ENCODE measurements around the gene CDH23. TPM values are rescaled to one million over a fixed set of nuclear protein-coding genes. Genes with fewer than 3 reads are reported as not detected.

Gene CDH23
- total RNA-seq, 1 donor from 2014 or later = 9.4 TPM

DNA sequence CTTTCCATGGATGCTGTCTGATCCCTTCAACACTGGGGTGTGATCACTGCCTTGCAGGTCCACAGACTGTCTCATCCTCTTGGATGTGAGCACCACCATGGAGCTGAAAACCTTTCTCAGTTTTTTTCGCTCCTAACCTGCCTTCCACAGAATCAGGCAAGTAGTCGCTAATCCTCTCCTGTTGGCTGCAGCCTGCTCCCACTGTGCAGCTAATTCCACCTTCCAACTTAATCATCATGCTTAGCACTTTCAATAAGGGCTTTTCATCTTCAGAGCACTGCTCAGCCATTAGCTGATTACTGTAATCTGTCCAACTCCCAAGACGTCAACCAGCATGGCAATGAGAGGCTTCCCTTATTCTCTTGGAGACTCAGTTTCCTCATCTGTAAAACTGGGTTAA is 15.1 kb upstream of the CDH23 start:
- no peak overlapping the region for H3K4me3 Mint-ChIP-seq
- DNase-seq (ENCODE audit: extremely low spot score, unreplicated experiment) = no peak
- peaks cover 5% of the 10 kb centered on the region for H3K4me1 Mint-ChIP-seq (ENCODE audit: unreplicated experiment)
- peaks cover 14% of the 10 kb centered on the region for H3K27me3 Mint-ChIP-seq
- no peaks in the 10 kb centered on the region for H3K36me3 Mint-ChIP-seq
- H3K9me3 Mint-ChIP-seq = peaks cover 5% of the 10 kb centered on the region
- TF ChIP-seq, protein P1, sequence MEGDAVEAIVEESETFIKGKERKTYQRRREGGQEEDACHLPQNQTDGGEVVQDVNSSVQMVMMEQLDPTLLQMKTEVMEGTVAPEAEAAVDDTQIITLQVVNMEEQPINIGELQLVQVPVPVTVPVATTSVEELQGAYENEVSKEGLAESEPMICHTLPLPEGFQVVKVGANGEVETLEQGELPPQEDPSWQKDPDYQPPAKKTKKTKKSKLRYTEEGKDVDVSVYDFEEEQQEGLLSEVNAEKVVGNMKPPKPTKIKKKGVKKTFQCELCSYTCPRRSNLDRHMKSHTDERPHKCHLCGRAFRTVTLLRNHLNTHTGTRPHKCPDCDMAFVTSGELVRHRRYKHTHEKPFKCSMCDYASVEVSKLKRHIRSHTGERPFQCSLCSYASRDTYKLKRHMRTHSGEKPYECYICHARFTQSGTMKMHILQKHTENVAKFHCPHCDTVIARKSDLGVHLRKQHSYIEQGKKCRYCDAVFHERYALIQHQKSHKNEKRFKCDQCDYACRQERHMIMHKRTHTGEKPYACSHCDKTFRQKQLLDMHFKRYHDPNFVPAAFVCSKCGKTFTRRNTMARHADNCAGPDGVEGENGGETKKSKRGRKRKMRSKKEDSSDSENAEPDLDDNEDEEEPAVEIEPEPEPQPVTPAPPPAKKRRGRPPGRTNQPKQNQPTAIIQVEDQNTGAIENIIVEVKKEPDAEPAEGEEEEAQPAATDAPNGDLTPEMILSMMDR (conservative IDR thresholded peaks at IDR 0.05) = no peak
- no peak overlapping the region for H3K27ac Mint-ChIP-seq

DNA sequence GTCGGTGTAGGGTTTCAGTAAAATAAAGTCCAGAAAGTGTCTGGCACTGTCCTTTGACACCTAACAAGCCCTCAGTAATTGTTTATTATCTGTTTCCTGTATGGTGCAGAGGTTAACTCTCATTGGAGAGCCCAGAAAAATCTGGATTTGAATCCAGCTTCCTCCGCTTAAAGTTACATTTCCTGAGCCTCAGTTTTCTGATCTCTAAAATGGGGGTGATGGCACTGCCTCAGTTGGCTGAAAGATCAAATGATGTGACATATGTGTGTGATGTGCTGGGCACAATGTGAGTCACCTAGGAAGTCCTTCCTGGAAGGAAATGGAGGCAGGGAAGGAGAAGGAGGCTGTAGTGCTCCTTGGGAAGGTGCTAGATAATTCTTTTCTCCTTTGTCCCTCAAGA is 14.7 kb upstream of the CDH23 start:
- Mint-ChIP-seq H3K27me3 (peaks cover 15% of the 10 kb centered on the region), H3K4me3 (no peak overlapping the region), H3K9me3 (peaks cover 5% of the 10 kb centered on the region), H3K36me3 (no peaks in the 10 kb centered on the region), H3K27ac (no peak overlapping the region), H3K4me1 (ENCODE audit: unreplicated experiment) (peaks cover 5% of the 10 kb centered on the region)
- DNase-seq (ENCODE audit: extremely low spot score, unreplicated experiment) = no peak
- TF ChIP-seq, protein P1 (conservative IDR thresholded peaks at IDR 0.05) = no peak

DNA sequence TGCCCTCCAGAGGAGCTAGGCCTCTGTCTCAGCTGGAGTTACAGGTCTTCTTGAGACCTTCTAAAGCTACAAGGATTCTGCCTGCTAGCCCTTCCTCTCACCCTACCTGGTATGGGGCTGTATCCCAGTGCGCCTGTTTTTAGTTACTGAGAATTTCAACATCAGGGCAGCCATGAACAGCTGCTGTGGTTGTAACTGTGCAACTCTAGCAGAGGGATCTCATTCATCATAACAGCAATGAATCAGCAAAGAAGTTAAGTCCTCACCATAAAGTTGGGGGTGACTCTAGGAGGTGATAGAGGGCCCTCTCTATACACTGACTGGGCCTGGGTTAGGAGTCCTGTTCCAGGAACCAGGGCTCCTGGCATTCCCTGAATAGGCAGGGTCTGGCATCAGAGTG is 14.0 kb upstream of the CDH23 start:
- TF ChIP-seq, protein P1 (conservative IDR thresholded peaks at IDR 0.05) = no peak
- Mint-ChIP-seq H3K36me3 (no peaks in the 10 kb centered on the region), H3K4me3 (no peak overlapping the region), H3K9me3 (no peaks in the 10 kb centered on the region), H3K27me3 (peaks cover 15% of the 10 kb centered on the region), H3K27ac (no peak overlapping the region), H3K4me1 (ENCODE audit: unreplicated experiment) (no peaks in the 10 kb centered on the region)
- no peak for DNase-seq (ENCODE audit: extremely low spot score, unreplicated experiment)

DNA sequence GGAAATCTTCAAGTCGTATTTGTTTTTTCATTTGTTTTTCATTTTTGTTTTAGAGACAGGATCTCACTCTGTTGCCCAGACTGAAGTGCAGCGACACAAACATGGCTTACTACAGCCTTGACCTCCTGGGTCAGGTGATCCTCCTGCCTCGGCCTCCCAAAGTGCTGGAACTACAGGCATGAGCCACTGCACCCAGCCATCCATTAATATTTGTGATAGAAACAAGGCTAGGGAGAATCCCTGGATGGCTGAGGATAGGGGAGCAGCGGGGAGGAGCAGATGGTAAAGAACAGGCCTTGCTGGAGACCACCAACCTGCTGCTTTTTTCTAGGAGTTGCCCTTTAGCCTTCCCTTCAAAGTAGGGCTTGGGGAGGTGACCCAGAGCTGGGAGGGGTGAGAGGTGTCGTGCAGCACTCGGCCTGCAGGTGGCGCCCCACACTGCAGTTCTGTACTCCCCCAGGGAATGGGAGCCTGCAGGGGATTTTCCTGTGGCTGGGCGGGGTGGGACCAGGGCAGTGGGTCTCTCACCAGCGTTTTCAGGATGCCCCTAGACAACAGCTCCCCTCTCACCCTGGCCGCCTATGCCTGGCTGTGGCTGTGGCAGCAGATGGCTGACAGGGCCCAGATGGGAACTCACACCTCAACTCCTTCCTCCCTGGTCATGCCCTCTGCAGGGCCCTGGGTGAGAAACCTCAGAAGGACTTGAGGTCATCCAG is 12.6 kb upstream of the CDH23 start:
- no peaks in the 10 kb centered on the region for H3K9me3 Mint-ChIP-seq
- H3K4me1 Mint-ChIP-seq (ENCODE audit: unreplicated experiment) = no peaks in the 10 kb centered on the region
- no peak overlapping the region for H3K4me3 Mint-ChIP-seq
- H3K27ac Mint-ChIP-seq = no peak overlapping the region
- H3K36me3 Mint-ChIP-seq = no peaks in the 10 kb centered on the region
- TF ChIP-seq, protein P1 (conservative IDR thresholded peaks at IDR 0.05) = peak; percentile 97
- peaks cover 15% of the 10 kb centered on the region for H3K27me3 Mint-ChIP-seq
- DNase-seq (ENCODE audit: extremely low spot score, unreplicated experiment) = peak; percentile 83

DNA sequence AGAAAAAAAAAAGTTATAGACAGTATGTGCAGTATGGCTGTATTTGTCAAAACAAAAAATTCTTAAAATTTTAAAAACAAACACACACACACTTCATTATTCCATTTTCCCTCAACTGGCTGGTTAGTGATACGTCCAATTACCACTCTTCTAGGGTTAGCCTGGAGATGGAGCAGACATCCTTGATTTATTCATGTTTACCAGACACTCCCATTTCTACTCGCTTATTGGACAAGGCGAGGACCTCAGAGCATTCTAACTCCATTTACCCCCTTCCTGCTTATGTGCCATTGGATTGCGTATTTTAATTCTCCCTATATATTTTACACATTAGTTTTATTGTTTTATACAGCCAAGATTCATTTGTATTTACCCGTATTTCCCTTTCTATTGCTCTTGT is 8.5 kb upstream of the CDH23 start:
- Mint-ChIP-seq H3K27me3 (peaks cover 24% of the 10 kb centered on the region), H3K4me1 (ENCODE audit: unreplicated experiment) (no peaks in the 10 kb centered on the region), H3K9me3 (no peaks in the 10 kb centered on the region), H3K27ac (no peak overlapping the region), H3K36me3 (no peaks in the 10 kb centered on the region), H3K4me3 (no peak overlapping the region)
- DNase-seq (ENCODE audit: extremely low spot score, unreplicated experiment) = no peak
- TF ChIP-seq, protein P1 (conservative IDR thresholded peaks at IDR 0.05) = no peak
